ENCODE data around the gene C17orf107. TPM values are rescaled to one million over a fixed set of nuclear protein-coding genes. Genes with fewer than 3 reads are reported as not detected.
A peak's percentile ranks its signal among the peaks of the same experiment; 100 is the strongest.

C17orf107 gene
- total RNA-seq (10 to 100 TPM in 2 of 7 donors, 1 to 10 TPM in 5; 6.0 to 11.8 (median 8.6) TPM), polyA plus RNA-seq (1 to 10 TPM; 1.1 to 4.4 TPM)
- long read RNA-seq, donor 1, partial matches to known transcripts = 1 of 6 reads
- long read RNA-seq, donor 1, other reads (novel, unspliced or antisense) = 3 of 6 reads
- long read RNA-seq, donor 2, partial matches to known transcripts = 0 of 1 reads
- long read RNA-seq, donor 2, other reads (novel, unspliced or antisense) = 0 of 1 reads
- long read RNA-seq, donor 3, partial matches to known transcripts = 0 of 9 reads
- long read RNA-seq, donor 3, other reads (novel, unspliced or antisense) = 6 of 9 reads

GRCh38 chr17:4899341-4900230 lies at the start of gene C17orf107:
C17orf107 (plus strand) TSS chr17:4899536; CDS start chr17:4899763, 227 bp downstream.
- no peaks in the 10 kb centered on the region for H3K36me3 ChIP-seq
- H3K27me3 ChIP-seq = no peaks in the 10 kb centered on the region
- WGBS, 3 donors = 16 to 31% (median 27%) methylated on average over 56 to 60 of the region's 60 CpGs
- TF ChIP-seq POLR2A (IDR thresholded peaks at IDR 0.05) (no peak), CTCF (IDR thresholded peaks at IDR 0.05) (no peak), EP300 (IDR thresholded peaks at IDR 0.05) (no peak)
- peaks cover 11% of the 10 kb centered on the region for H3K4me1 ChIP-seq (ENCODE audit: insufficient read depth)
- peak within 1 kb of the TSS; percentile 66 to 77 for H3K27ac ChIP-seq
- H3K4me3 ChIP-seq = peak within 1 kb of the TSS; percentile 39
- H3K9me3 ChIP-seq = no peaks in the 10 kb centered on the region
- intact Hi-C loops (cut with DNase I) = loop anchor here in 2 of 4 donors (5.0 kb wide), 2 partner anchors 112 to 167 kb away; partner anchors contain the start of genes GLTPD2 (in 1 of the 2), MED11 (in 1 of the 2) and VMO1 (in 1 of the 2)
- DNase-seq = peak; percentile 84 to 93 (median 90)

GRCh38 chr17:4850246-4850645 lies 49.1 kb upstream of the C17orf107 start:
- DNase-seq = no peak
- WGBS, 3 donors = 89 to 98% (median 94%) methylated on average over 2 of the region's 2 CpGs

GRCh38 chr17:4851084-4851483 lies 48.3 kb upstream of the C17orf107 start:
- 79 to 86% (median 81%) methylated on average over 3 of the region's 3 CpGs for WGBS, 3 donors
- no peak for DNase-seq
- Histone ChIP-seq H3K27ac (no peak overlapping the region), H3K4me3 (no peak overlapping the region), H3K36me3 (no peaks in the 10 kb centered on the region), H3K4me1 (ENCODE audit: insufficient read depth) (peaks cover 16% of the 10 kb centered on the region), H3K9me3 (no peaks in the 10 kb centered on the region), H3K27me3 (no peaks in the 10 kb centered on the region)
- intact Hi-C loops (cut with DNase I) = no loop called here
- TF ChIP-seq CTCF (IDR thresholded peaks at IDR 0.05) (no peak), EP300 (IDR thresholded peaks at IDR 0.05) (no peak), POLR2A (IDR thresholded peaks at IDR 0.05) (no peak)

More at GRCh38 chr17:4850246-4850645, 49.1 kb upstream of the C17orf107 start:
- intact Hi-C loops (cut with DNase I) = no loop called here
- Histone ChIP-seq H3K4me3 (no peak overlapping the region), H3K36me3 (no peaks in the 10 kb centered on the region), H3K27ac (no peak overlapping the region), H3K9me3 (no peaks in the 10 kb centered on the region), H3K27me3 (no peaks in the 10 kb centered on the region), H3K4me1 (ENCODE audit: insufficient read depth) (peaks cover 18% of the 10 kb centered on the region)
- TF ChIP-seq EP300 (IDR thresholded peaks at IDR 0.05) (no peak), CTCF (IDR thresholded peaks at IDR 0.05) (no peak), POLR2A (IDR thresholded peaks at IDR 0.05) (no peak)

- no peak overlapping the region for H3K27ac ChIP-seq
Observed at GRCh38 chr17:4852567-4853207, 46.6 kb upstream of the C17orf107 start.

More at GRCh38 chr17:4852567-4853207, 46.6 kb upstream of the C17orf107 start:
- intact Hi-C loops (cut with DNase I) = no loop called here
- Histone ChIP-seq H3K36me3 (no peaks in the 10 kb centered on the region), H3K4me3 (no peak overlapping the region), H3K27me3 (no peaks in the 10 kb centered on the region), H3K4me1 (ENCODE audit: insufficient read depth) (peaks cover 19% of the 10 kb centered on the region), H3K9me3 (no peaks in the 10 kb centered on the region)
- no peak for DNase-seq
- TF ChIP-seq POLR2A (IDR thresholded peaks at IDR 0.05) (no peak), EP300 (IDR thresholded peaks at IDR 0.05) (no peak), CTCF (IDR thresholded peaks at IDR 0.05) (no peak)
